ENCODE measurements around the gene PRRC2B.
"Not testable (repeated sequence)": the region's sequence is repeated elsewhere in the genome, so short reads cannot be mapped to it uniquely, and the experiment has no call there.

Gene PRRC2B

DNA sequence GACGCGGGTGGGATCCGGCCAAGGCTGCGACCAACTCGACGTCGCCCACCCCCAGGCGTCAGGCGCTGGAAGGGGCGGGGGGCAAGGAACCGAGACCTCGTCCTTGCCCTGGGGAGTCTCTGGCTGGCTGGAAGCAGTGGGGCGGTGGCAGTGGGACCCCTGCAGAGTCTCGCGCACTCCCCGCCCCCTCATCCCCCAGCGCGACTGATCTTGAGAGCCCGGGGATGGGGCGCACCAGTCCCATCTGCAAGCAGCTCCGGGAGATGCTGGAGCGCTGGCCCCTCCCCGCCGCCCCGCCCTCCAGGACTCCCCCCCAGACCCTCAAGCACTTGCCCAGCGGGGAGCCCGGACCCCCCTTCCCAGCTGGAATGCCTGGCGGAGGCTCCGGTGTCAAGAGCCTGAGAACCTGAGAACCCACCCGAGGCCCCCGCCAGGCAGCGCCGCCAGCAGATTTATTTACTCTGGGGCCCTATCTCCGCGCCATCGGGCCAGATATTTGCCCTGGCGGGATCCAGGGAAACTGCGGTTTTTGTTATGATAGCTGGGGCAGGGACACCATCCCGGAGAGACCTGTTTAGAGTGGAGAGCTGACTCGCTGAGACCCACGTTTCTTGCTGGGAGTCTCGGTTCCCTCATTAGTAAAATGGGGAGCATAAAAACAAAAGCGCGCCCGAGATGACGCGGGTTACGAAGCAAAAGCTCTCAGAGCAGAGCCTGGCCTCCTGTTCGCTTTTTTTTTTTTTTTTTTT, 152.6 kb downstream of the PRRC2B start:
- peak; percentile 21 for DNase-seq

- DNase-seq = not testable (repeated sequence)
Measured at GRCh38 chr9:131549186-131549585, 155.3 kb downstream of the PRRC2B start.
